ENCODE measurements around the gene VAPB.
A peak's percentile ranks its signal among the peaks of the same experiment; 100 is the strongest.

Gene VAPB

DNA sequence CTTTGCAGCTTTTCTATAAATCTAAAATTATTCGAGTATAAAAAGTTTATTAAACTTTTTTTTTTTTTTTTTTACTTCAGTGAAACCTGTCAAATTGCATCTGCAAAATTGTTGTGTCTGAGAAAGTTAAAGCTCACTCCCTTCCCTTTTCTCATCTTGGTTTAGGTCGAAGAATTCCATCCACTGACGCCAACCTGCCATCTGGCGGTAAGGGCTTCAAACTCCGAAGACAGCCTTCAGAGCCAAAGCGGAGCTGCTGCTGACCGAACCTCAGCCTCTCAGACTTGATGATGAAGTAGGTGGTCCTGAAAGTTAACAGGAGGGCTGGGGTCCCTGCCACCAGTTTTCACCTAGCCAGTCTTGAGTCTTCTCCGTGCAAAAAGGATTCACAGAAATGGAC is 29.6 kb upstream of the VAPB start:
- no peak for ATAC-seq
- TF ChIP-seq BACH2 (CRISPR knock-in tag; IDR thresholded peaks at IDR 0.05; ENCODE audit: borderline replicate concordance) (no peak), OSR1 (CRISPR knock-in tag; IDR thresholded peaks at IDR 0.05) (no peak), TCF4 (CRISPR knock-in tag; IDR thresholded peaks at IDR 0.05; ENCODE audit: borderline replicate concordance) (no peak), ZC3H10 (CRISPR knock-in tag; IDR thresholded peaks at IDR 0.05) (no peak), CSDC2 (CRISPR knock-in tag; IDR thresholded peaks at IDR 0.05) (no peak)
- TF ChIP-seq, protein P1, sequence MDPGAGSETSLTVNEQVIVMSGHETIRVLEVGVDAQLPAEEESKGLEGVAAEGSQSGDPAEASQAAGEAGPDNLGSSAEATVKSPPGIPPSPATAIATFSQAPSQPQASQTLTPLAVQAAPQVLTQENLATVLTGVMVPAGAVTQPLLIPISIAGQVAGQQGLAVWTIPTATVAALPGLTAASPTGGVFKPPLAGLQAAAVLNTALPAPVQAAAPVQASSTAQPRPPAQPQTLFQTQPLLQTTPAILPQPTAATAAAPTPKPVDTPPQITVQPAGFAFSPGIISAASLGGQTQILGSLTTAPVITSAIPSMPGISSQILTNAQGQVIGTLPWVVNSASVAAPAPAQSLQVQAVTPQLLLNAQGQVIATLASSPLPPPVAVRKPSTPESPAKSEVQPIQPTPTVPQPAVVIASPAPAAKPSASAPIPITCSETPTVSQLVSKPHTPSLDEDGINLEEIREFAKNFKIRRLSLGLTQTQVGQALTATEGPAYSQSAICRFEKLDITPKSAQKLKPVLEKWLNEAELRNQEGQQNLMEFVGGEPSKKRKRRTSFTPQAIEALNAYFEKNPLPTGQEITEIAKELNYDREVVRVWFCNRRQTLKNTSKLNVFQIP (CRISPR knock-in tag; IDR thresholded peaks at IDR 0.05; ENCODE audit: borderline replicate concordance, low read depth) = no peak

DNA sequence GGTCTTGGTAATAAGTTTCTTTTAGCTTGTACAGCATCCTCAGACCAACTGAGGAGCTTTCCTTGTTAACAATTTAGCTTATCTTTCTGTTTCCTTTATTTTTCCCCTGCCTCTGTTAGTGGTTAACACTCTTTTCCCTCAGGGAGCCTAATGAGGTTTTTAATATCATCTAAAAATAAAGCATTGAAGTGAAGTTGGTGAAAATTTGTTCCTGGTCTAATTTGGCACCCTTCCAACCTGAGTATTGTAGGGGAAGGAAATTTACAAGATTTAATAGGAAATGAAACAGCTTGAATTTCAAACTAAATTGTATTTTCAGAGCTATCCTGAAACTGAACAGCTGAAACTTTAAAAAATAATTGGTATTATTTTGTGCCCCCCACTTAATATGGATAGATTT is 28.1 kb upstream of the VAPB start:
- no peak for ATAC-seq
- TF ChIP-seq ESRRG (CRISPR knock-in tag; IDR thresholded peaks at IDR 0.05) (no peak), RARB (CRISPR knock-in tag; IDR thresholded peaks at IDR 0.05) (no peak), TCF4 (CRISPR knock-in tag; IDR thresholded peaks at IDR 0.05; ENCODE audit: borderline replicate concordance) (no peak), SNAI2 (CRISPR knock-in tag; IDR thresholded peaks at IDR 0.05) (no peak), ARNTL (CRISPR knock-in tag; IDR thresholded peaks at IDR 0.05; ENCODE audit: borderline replicate concordance, low read depth) (no peak), CSDC2 (CRISPR knock-in tag; IDR thresholded peaks at IDR 0.05) (no peak)
- TF ChIP-seq, protein P1 (CRISPR knock-in tag; IDR thresholded peaks at IDR 0.05; ENCODE audit: borderline replicate concordance, low read depth) = no peak

DNA sequence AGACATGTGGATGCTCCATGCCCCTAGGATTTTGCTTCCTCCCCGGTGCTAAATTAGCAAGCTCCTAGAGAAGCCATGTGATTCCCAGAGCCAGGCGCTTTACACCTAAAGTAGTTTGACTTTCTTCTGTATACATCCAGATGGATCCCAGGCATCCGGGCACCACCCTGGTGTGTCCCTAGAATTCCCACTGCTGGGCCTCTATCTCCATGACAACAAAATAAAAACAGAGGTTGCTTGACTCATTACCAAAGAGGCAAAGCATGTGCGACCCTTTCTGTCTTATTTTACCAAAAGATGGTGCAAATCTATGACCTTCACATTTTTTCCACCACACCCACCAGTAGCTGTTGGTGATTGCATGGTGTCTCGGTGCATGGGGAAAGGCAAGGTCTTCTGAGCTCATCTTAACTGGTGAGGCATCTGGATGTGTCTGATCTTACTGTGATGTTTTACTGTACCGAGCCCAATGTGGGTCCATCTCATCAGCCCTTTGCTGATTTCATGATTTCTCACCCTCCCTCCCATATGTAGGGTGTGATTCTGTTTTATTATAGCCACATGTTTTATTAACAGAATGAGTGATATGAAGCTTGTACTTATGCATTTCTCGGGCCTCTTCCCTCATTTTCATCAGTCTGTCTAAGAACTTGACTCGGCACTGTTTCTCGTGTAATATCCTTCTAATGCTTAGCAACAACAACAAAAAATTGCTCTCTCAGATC is 27.4 kb upstream of the VAPB start:
- ATAC-seq = peak; percentile 36; the same call in 1 of the 3 replicates
- TF ChIP-seq CSDC2 (CRISPR knock-in tag; IDR thresholded peaks at IDR 0.05) = no peak
- no peak for TF ChIP-seq ZFP30 (CRISPR knock-in tag; IDR thresholded peaks at IDR 0.05)
- no peak for TF ChIP-seq ZFP3 (CRISPR knock-in tag; IDR thresholded peaks at IDR 0.05)
- no peak for TF ChIP-seq ZNF8 (CRISPR knock-in tag; IDR thresholded peaks at IDR 0.05)
- no peak for TF ChIP-seq OSR1 (CRISPR knock-in tag; IDR thresholded peaks at IDR 0.05)
- no peak for TF ChIP-seq RARB (CRISPR knock-in tag; IDR thresholded peaks at IDR 0.05)
- TF ChIP-seq PPARA (CRISPR knock-in tag; IDR thresholded peaks at IDR 0.05; ENCODE audit: borderline replicate concordance) = no peak
- TF ChIP-seq, protein P2, sequence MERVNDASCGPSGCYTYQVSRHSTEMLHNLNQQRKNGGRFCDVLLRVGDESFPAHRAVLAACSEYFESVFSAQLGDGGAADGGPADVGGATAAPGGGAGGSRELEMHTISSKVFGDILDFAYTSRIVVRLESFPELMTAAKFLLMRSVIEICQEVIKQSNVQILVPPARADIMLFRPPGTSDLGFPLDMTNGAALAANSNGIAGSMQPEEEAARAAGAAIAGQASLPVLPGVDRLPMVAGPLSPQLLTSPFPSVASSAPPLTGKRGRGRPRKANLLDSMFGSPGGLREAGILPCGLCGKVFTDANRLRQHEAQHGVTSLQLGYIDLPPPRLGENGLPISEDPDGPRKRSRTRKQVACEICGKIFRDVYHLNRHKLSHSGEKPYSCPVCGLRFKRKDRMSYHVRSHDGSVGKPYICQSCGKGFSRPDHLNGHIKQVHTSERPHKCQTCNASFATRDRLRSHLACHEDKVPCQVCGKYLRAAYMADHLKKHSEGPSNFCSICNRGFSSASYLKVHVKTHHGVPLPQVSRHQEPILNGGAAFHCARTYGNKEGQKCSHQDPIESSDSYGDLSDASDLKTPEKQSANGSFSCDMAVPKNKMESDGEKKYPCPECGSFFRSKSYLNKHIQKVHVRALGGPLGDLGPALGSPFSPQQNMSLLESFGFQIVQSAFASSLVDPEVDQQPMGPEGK (CRISPR knock-in tag; IDR thresholded peaks at IDR 0.05; ENCODE audit: borderline replicate concordance) = no peak
- TF ChIP-seq ZNF565 (CRISPR knock-in tag; conservative IDR thresholded peaks at IDR 0.05; ENCODE audit: low read depth) = no peak
- no peak for TF ChIP-seq ESRRG (CRISPR knock-in tag; IDR thresholded peaks at IDR 0.05)
- no peak for TF ChIP-seq TOX (CRISPR knock-in tag; IDR thresholded peaks at IDR 0.05; ENCODE audit: borderline replicate concordance)
- TF ChIP-seq, protein P3, sequence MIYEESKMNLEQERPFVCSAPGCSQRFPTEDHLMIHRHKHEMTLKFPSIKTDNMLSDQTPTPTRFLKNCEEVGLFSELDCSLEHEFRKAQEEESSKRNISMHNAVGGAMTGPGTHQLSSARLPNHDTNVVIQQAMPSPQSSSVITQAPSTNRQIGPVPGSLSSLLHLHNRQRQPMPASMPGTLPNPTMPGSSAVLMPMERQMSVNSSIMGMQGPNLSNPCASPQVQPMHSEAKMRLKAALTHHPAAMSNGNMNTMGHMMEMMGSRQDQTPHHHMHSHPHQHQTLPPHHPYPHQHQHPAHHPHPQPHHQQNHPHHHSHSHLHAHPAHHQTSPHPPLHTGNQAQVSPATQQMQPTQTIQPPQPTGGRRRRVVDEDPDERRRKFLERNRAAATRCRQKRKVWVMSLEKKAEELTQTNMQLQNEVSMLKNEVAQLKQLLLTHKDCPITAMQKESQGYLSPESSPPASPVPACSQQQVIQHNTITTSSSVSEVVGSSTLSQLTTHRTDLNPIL (CRISPR knock-in tag; IDR thresholded peaks at IDR 0.05; ENCODE audit: low read depth) = no peak
- no peak for TF ChIP-seq ARNTL (CRISPR knock-in tag; IDR thresholded peaks at IDR 0.05; ENCODE audit: borderline replicate concordance, low read depth)
- TF ChIP-seq GLIS3 (CRISPR knock-in tag; IDR thresholded peaks at IDR 0.05) = no peak
- TF ChIP-seq, protein P1 (CRISPR knock-in tag; IDR thresholded peaks at IDR 0.05; ENCODE audit: borderline replicate concordance, low read depth) = no peak
- TF ChIP-seq ZNF70 (CRISPR knock-in tag; IDR thresholded peaks at IDR 0.05) = no peak
- TF ChIP-seq, protein P4, sequence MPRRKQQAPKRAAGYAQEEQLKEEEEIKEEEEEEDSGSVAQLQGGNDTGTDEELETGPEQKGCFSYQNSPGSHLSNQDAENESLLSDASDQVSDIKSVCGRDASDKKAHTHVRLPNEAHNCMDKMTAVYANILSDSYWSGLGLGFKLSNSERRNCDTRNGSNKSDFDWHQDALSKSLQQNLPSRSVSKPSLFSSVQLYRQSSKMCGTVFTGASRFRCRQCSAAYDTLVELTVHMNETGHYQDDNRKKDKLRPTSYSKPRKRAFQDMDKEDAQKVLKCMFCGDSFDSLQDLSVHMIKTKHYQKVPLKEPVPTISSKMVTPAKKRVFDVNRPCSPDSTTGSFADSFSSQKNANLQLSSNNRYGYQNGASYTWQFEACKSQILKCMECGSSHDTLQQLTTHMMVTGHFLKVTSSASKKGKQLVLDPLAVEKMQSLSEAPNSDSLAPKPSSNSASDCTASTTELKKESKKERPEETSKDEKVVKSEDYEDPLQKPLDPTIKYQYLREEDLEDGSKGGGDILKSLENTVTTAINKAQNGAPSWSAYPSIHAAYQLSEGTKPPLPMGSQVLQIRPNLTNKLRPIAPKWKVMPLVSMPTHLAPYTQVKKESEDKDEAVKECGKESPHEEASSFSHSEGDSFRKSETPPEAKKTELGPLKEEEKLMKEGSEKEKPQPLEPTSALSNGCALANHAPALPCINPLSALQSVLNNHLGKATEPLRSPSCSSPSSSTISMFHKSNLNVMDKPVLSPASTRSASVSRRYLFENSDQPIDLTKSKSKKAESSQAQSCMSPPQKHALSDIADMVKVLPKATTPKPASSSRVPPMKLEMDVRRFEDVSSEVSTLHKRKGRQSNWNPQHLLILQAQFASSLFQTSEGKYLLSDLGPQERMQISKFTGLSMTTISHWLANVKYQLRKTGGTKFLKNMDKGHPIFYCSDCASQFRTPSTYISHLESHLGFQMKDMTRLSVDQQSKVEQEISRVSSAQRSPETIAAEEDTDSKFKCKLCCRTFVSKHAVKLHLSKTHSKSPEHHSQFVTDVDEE (CRISPR knock-in tag; IDR thresholded peaks at IDR 0.05) = no peak
- TF ChIP-seq SNAI2 (CRISPR knock-in tag; IDR thresholded peaks at IDR 0.05) = no peak
- no peak for TF ChIP-seq ZC3H10 (CRISPR knock-in tag; IDR thresholded peaks at IDR 0.05)
- no peak for TF ChIP-seq ISL1 (CRISPR knock-in tag; IDR thresholded peaks at IDR 0.05)
